Gastrocnemius medialis (tissue), 4 donors: Measurements from ENCODE around the gene WDR87.

ENCODE experiments used
- POLR2A ChIP-seq, 2 donors: fragments of 450-650 bp; IDR thresholded peaks; one replicate each; pipeline ENCODE4 v1.6.1; 2017; ENCODE audit warnings: antibody characterized with exemption in 2 of 2, mild to moderate bottlenecking in 2 of 2, moderate library complexity in 2 of 2
- TF ChIP-seq, protein P1 (sequence below), 5 experiments: fragments of 450-650 bp in 3 of 5; fragments of 200-600 bp in 2 of 5; sonication (generic) in 2 of 5; IDR thresholded peaks in 4 of 5; conservative IDR thresholded peaks in 1 of 5; 1 replicate in 4 of 5; 2 replicates in 1 of 5; pipeline ENCODE4 v1.5.1; 2016 to 2019; ENCODE audit warnings: antibody characterized with exemption in 5 of 5, mild to moderate bottlenecking in 3 of 5, moderate library complexity in 3 of 5

DNA sequence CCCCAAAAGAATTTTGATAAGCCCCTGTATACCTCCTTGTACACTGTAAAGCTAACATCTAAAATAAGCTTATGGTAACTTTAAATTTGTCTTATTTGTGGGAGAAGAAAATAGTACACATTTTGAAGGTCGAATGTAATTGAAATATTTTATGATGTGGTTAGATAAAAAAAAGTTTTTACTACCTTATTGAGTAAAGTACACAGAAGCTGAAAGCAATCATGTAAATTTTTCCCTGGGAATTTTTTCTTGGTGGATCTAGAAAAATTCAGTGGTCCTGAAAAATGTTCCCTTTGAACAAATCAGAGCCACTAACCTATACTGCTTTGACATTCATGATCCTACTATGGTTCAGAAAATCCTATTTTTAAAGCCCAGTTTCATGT, 47.5 kb upstream of the WDR87 start:
- TF ChIP-seq, protein P1, sequence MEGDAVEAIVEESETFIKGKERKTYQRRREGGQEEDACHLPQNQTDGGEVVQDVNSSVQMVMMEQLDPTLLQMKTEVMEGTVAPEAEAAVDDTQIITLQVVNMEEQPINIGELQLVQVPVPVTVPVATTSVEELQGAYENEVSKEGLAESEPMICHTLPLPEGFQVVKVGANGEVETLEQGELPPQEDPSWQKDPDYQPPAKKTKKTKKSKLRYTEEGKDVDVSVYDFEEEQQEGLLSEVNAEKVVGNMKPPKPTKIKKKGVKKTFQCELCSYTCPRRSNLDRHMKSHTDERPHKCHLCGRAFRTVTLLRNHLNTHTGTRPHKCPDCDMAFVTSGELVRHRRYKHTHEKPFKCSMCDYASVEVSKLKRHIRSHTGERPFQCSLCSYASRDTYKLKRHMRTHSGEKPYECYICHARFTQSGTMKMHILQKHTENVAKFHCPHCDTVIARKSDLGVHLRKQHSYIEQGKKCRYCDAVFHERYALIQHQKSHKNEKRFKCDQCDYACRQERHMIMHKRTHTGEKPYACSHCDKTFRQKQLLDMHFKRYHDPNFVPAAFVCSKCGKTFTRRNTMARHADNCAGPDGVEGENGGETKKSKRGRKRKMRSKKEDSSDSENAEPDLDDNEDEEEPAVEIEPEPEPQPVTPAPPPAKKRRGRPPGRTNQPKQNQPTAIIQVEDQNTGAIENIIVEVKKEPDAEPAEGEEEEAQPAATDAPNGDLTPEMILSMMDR (IDR thresholded peaks at IDR 0.05 in 4 of 5, conservative IDR thresholded peaks at IDR 0.05 in 1 of 5): no peak
- TF ChIP-seq POLR2A (IDR thresholded peaks at IDR 0.05): no peak
